Ramos (cell line): ENCODE data around the gene MED22.
"Not testable (repeated sequence)": the region's sequence is repeated elsewhere in the genome, so short reads cannot be mapped to it uniquely, and the experiment has no call there.

ENCODE experiments used
- in situ Hi-C: fragments of 300-500 bp; cut with MboI; formaldehyde crosslinking; loops from one replicate; pipeline ENCODE4 v1.14.3; 2022; ENCODE audit warnings: low sequenced_read_pairs; ENCODE audit not compliant: unreplicated experiment

Gene MED22

DNA sequence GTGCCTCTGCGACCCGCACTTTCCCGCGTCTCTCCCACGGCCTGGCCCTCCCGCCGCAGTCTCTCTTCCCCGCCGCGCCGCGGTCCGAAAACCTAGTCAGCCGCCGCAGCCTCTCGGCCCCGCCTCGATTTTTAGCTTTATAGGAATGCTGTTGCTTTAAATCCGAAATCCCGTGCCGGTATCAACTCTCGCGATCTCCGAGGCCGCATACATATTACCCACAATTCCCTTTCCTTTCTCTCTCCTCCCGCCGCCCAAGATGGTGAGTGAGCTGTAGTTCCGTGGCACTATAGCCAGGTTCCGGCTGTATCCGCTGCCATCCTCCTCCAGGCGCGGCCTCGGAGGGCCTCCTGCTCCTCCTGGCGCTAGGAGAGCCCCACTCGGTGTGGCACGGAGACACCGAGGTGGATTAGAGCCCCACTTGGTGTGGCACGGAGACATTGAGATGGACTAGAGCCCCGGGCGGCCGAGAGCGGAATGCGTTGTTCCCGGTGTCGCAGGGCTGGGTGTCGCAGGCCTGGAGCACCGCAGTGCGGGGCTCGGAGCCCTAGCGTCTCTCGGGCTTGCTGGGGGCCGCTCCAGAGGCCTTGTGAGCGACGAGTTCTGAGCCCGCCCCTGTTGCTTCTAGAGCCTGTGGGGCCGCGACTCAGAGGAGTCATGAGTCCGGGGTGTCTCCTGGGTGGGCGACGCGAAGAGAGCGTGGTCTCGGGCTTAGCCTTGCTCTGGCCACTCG, at the start of gene MED22, which contains the start of gene RPL7A:
MED22 (minus strand) TSS at position 147 of the 733 bp plus-strand sequence. CDS start 1,469 bp downstream, outside the sequence.
RPL7A (plus strand) TSS at position 234 of the 733 bp plus-strand sequence; CDS start at position 260, 26 bp downstream.
- in situ Hi-C loops: no loop called here

DNA sequence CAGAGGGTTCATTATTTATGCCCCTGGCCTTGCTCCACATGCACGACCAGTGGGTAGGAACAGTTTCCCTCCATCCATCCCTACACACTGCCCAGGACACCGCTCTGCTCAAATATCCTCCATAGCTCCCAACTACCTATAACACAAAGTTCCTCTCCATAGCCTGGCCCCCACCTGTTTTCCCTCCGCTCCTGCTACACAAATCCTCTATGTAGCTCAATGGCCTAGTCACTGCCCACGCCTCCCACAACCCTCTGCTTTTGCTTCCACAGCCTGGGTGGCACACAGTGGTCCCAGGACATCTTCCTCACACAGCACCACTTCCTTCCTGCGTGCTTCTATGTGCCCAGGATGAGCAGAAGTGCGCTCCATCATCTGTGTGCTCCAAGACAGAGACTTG, 49.4 kb upstream of the MED22 start:
- in situ Hi-C loops: no loop called here

DNA sequence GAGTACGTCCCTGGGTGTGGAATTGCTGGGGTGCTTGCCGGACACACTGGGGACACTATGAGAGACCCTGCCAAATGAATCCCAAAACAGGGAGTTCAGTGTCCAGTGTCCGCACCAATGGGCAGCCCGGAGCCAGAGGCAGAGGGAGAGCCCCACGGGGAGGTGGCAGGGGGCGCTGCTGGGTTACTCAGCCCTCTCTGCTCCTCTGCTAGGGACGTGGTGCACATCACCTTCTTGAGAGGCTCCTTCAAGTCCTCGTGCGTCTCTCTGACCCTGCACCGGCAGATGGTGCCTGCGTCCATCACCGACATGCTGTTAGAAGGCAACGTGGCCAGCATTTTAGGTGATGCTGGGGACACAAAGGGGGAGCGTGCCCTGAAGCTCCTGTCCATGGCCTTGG, 49.0 kb upstream of the MED22 start:
- in situ Hi-C loops: no loop called here

DNA sequence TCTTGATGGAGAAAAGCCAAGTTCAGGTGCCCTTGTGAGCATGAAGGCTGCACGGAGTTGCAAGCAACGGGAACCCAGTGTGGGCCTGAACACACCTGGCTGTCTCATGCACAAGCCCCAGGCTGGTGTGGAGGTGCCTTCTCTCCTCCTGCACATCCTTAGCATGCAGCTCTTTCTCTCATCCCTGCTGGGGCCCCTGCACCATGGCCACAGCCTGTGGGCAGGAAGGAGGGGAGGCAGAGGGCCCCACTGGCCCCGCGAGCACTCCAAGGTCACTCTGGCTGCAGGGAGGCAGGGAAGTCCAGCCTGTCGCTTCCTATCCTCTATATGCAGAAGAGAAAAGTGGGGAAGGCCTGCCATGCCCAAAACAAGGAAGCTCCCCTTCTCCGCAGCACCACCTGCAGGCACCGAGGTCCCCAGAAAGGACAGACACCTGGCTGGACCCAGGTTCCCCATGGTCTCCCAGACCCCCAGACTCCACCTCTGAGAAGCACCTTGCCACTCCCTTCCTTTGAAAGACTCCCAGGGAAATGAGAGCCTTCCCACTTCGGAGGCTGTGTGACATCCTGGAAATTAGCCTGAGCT, 46.8 kb upstream of the MED22 start:
- in situ Hi-C loops: no loop called here

DNA sequence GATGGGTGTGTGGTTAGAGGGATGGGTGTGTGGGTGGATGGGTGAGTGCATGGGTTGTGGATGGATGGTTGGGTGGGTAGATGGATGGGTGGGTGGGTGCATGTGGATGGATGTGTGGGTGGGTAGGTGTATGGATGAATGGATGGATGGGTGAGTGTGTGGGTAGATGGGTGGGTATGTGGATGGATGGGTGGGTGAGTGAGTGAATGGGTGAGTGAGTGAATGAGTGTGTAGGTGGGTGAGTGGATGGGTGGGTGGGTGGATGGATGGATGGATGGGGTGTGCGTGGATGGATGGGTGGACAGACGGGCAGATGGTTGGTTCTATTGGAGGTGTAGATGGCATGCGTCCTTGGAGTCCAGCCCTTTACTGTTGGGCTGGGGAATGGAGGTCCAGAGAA, 45.5 kb upstream of the MED22 start:
- in situ Hi-C loops: no loop called here

DNA sequence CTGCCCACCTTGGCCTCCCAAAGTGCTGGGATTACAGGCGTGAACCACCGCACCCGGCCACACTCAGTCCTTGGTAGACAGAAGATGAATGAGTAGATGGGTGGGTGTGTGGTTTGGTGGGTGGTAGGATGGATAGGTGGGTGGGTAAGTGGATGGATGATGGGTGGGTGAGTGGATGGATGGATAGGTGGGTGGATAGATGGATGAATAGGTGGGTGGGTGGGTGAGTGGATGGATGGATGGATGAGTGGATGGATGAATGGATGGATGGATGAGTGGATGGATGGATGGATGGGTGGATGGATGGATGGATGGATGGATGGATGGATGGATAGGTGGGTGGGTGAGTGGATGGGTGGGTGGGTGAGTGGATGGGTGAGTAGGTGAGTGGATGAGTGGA, 44.4 kb upstream of the MED22 start:
- in situ Hi-C loops: not testable (repeated sequence)

DNA sequence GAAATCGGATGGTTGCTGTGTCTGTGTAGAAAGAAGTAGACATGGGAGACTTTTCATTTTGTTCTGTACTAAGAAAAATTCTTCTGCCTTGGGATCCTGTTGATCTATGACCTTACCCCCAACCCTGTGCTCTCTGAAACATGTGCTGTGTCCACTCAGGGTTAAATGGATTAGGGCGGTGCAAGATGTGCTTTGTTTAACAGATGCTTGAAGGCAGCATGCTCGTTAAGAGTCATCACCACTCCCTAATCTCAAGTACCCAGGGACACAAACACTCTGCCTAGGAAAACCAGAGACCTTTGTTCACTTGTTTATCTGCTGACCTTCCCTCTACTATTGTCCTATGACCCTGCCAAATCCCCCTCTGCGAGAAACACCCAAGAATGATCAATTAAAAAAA, 43.5 kb upstream of the MED22 start:
- in situ Hi-C loops: not testable (repeated sequence)

DNA sequence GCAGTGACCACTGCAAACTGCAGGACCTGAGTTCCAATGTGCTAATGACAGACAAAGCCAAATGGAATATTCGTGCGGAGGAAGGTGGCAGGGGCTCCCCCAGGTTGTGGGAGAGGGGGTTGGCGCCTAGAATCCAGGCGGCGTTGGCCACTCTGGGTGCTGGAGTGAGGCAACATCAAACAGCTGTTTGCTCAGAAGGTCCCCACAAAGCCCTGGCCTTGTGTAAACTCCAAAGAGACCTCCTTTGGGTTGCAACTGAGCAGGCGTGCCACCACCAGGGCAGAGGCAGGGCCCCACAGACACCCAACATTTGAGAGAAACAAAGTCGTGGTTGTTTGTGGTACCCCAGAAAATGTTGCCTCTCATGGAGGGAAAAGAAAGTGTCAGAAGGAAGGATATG, 42.8 kb upstream of the MED22 start:
- in situ Hi-C loops: no loop called here

DNA sequence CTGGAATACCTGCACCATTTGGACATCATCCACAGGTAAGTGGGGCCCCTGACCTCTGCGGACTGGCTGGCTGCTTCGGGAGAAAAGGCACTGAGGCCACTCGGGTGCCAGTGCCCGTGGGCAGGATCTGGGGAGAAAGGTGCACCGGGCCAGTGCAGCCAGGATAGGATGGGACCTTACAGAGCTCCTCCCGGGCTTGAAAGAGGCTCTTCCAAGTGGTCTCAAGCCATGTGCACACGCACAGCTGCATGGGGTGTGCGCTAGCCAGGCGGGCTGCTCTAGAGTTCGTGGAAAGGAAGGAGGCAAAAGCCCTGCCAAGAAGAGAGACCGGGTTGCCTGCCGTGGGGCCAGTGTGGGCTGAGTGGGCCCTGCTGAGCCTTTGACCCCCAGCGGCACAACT, 41.6 kb upstream of the MED22 start:
- in situ Hi-C loops: no loop called here

DNA sequence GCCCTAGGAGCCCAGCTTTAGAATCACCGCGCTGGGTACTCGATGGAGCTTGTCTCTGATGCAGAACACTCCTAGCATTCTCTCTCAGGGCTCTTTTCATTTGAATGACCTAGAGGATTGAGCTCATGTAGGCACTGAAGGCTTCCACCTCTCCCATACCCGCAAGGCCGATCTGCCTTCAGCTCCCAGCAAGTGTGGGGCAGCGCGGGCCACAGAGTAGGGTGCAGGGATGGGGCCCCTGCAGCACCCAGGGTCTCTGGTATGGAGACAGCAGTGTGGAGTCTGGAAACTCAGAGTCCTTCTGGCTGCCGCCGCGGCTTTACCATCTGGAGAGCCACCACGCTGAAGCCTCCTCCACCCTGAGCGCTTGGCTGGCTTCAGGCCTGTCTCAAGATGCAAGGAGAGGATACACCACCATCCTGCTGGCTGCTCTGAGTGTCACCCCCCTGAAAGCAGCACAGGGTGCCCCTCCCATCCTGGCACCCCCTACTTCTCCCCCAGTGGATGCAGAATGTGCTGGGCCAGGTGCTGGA, 41.2 kb upstream of the MED22 start:
- in situ Hi-C loops: no loop called here

DNA sequence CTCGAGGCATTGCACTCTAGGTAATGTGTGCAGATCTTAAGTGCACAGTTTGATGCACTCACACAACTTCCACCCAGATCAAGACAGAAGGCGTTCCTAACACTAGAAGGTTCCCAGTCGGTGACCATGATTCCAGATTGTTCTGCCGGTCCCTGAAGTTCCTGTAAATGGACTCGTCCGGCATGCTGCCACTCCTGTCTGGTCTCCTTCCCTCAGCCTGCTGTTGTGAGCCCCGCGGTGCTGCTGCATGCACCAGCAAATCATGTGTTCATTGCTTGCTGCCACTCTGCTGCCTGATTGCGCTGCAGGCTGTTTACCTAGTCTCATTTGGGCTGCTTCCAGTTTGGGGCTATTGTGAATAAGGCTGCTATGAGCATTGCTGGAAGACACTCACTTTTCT, 39.7 kb upstream of the MED22 start:
- in situ Hi-C loops: no loop called here

DNA sequence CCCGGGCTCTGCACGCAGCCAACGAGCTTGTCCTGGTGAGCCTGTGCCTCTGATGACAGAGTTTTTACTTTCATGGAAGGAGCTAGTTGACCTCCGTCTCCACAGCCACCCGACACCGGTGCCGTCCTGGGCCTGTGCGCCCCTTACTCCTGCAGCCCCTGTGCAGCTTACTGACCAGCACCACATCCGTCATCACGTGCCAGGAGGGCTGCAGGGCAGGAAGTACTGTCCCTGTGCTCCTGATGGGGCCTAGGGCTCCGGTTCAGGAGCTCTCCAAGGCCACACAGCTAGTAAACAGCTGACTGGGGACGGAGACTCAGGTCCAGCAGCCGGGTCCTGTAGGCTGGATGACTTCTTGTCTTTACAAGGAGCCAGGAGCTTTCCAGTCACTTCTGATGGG, 38.4 kb upstream of the MED22 start:
- in situ Hi-C loops: no loop called here

DNA sequence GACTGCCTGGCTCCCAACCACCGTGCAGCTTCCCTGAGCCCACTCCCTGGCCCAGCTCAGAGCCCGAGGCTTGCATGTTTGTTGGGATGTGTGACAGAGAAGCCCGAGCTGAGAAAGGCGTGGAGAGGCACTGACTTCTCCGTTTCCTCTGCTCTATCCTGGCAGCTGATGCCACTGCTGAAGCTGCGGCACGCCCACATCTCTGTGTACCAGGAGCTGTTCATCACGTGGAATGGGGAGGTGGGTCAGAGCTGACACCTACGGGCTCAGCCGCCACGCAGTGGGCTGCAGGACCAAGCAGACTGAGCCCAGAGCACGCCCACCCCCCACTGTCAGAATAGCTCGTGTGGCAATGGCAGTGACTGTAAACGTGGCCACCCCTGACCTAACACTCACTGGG, 37.5 kb upstream of the MED22 start:
- in situ Hi-C loops: no loop called here

DNA sequence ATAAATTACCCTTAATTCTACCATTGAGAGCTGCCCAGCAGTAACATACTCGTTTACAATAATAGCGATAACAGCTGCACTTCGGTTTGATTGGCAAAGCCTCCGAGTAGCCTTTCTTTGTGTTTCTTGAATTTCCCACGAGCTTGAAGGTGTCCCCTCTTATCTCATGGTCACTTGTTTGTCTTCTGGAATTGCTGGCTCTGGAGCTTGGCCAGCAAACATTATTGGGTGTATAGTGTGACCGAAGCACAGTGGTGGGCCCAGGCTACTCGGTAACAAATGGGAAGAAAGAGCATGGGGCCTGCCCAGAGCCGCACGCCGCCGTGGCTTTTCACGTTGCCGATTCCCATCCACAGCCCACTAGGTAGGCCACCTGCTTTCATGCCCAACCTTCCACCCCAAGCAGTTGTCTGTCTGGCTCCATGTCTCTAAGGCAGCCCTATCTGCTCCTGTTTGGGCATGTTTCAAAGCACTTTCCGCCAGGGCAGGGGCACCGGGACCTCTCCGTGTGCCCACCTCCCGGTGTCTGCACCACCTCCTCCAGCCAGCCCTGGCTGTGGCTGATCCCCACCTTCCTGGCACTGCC, 36.9 kb upstream of the MED22 start:
- in situ Hi-C loops: no loop called here

DNA sequence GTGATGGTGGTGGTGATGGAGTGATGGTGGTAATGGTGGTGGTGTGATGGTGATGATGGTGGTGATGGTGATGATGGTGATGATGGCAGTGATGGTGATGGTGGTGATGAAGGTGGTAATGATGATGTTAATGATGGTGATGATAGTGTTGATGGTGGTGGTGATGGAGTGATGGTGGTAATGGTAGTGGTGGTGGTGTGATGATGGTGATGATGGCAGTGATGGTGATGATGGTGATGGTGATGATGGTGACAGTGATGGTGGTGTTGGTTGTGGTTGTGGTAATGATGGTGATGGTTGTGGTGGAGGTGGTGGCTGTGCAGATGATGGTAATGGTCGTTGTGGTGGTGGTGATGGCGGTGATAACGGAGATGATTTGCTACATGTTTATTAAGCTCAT, 35.5 kb upstream of the MED22 start:
- in situ Hi-C loops: no loop called here

DNA sequence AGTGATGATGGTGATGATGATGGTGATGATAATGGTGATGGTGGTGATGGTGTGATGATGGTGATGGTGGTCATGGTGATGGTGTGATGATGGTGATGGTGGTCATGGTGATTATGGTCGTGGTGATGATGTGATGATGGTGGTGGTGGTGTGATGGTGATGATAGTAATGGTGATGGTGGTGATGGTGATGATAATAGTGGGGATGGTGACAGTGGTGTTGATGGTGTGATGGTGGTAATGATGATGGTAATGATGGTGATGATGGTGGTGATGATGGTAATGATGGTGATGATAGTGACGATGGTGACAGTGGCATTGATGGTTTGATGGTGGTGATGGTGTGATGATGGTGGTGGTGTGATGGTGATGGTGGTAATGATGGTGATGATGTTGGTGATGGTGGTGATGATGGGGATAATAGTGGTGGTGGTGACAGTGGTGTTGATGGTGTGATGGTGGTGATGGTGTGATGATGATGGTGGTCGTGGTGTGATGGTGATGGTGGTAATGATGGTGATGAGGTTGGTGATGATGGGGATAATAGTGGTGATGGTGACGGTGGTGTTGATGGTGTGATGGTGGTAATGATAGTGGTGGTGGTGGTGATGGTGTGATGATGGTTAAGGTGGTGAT, 34.7 kb upstream of the MED22 start:
- in situ Hi-C loops: no loop called here

DNA sequence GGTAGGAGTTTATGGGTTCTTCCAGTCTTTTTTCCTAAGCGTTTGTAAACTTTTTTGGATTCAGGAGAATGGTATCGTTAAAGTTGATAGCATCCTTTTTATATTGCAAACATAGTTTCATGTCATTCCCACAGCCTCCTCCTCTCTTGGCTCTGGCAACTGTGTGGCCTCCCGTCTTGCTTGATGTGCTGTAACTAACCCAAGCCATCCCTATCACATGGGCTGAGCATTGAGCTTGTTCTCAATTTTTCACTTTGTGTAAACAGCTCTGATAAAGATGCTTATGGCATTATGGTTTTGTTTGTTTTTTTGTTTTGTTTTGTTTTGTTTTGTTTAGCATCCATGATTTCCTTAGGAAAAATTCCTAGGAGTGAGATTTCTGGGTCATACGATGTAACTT, 32.8 kb upstream of the MED22 start:
- in situ Hi-C loops: no loop called here

DNA sequence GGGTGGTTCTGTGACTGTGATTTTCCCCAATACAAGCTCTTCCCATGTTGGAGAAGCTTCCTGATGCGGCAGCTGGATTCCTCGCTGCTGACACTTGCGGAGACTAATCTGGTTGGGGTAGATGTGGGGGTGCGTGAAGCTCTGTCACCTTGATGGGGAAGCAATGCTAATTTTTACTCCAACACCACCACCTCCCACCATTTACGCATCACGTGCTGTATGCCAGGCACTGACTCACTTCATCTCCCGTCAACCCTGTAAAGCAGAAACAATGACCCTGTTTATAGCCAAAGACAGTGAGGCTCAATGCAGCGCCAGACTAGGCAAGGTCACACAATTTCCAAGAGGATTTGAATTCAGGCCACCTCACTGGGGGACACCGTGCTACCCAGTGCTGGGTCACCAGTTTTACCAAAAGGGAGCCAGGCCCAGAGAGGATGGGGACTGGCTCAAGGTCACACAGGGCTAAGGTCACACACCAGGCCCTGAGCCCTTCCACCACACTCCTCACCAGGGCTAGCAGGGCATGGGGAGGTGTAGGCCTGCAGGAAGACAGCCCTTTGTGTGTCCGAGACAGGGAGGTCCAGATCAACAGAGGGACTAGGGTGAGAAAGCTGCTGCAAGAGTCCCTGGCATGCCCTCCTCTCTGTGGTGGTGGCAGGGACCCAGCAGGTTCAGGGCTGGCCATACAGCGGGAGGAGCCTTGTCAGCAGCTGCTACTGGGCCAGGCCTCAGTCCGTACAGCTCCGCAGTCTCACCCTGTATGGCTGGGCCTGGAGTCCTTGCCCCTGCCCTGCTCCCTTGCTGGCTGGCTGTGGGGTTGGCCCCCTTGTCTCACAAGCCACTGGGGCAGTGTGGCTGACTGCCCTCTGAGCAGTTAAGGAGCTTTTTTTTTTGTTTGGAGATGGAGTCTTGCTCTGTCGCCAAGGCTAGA, 31.5 kb upstream of the MED22 start:
- in situ Hi-C loops: no loop called here

DNA sequence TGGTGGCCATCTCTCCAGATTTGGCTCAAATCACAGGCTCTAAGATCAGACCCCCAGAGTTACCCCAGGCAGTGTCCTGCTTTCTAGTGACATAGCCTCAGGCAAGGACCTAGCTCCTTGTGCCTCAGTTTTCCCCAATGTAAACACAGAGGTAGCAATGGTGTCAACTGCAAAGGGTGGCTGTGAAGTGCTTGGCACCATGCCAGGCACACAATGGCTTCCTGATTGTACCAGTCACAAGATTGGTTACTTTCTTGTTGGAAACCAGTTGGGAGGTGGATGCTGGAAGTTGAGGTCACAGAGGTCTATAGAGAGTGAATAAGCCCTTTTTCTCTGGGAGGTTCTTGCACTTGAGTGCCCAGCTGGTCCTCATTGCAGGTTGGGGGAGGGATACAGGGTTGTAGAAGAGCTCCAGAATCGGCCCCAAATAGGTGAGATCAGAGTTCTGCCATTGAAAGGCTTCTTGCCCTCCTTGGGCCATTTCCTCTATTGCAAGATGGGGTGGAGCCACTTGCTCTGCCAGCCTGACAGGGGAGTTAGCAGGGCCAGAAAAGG, 30.6 kb upstream of the MED22 start:
- in situ Hi-C loops: no loop called here
